ENCODE measurements around the gene MLEC.

The MLEC gene

GRCh38 chr12:120750806-120751205 lies 63.9 kb downstream of the MLEC start:
- no peak for DNase-seq

DNA sequence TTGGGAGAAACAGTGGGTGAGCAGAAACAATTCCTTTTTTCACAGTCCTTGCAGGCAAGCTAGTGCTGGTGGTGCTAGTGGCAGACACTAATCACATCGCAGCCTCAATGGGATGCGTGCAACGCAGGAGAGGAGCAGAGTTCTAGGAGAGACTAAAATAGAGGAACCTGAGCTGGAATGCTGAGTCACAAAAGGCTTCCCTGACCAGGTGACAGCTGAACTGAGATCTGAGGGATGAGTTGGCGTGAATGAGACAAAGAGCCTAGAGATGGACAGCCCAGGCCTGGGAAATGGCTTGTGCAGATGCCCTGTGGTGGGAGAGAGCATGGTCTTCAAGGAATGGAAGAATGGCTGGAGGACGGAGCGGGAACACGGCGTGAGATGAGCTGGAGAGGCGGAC lies 64.4 kb downstream of the MLEC start:
- DNase-seq, result no peak
